IPS-20b (cell line): ENCODE results near the gene ZNF384.
"Not testable (repeated sequence)": the region's sequence is repeated elsewhere in the genome, so short reads cannot be mapped to it uniquely, and the experiment has no call there.

Experiments
- H3K27ac ChIP-seq: one replicate; pipeline ENCODE4 v1.5.1; 2013; ENCODE audit warnings: low read length
- H3K27me3 ChIP-seq: 2 replicates; pipeline ENCODE4 v1.6.1; 2013; ENCODE audit warnings: mild to moderate bottlenecking, low read length, inconsistent platforms; ENCODE audit not compliant: insufficient read depth
- H3K36me3 ChIP-seq: 2 replicates; pipeline ENCODE4 v1.6.1; 2013; ENCODE audit warnings: low read depth, mild to moderate bottlenecking, inconsistent platforms, low read length, moderate library complexity; ENCODE audit not compliant: insufficient read depth
- H3K4me1 ChIP-seq: 2 replicates; pipeline ENCODE4 v1.6.1; 2013; ENCODE audit warnings: mild to moderate bottlenecking, control low read depth, inconsistent platforms, low read length, moderate library complexity; ENCODE audit not compliant: insufficient read depth
- H3K4me3 ChIP-seq: 2 replicates; pipeline ENCODE4 v1.5.1; 2013; ENCODE audit warnings: mild to moderate bottlenecking, low read length, inconsistent platforms
- H3K9ac ChIP-seq: 2 replicates; pipeline ENCODE4 v1.6.1; 2013; ENCODE audit warnings: low read depth, mild to moderate bottlenecking, inconsistent platforms, low read length, moderate library complexity
- H3K9me3 ChIP-seq: 2 replicates; pipeline ENCODE4 v1.6.1; 2013; ENCODE audit warnings: mild to moderate bottlenecking, low read depth, low read length, inconsistent platforms; ENCODE audit not compliant: insufficient read depth

The ZNF384 gene

GRCh38 chr12:6716874-6717437 is 27.8 kb upstream of the ZNF384 start:
- H3K27ac ChIP-seq, result no peak overlapping the region
- peaks cover 7% of the 10 kb centered on the region; the same call in 1 of the 2 replicates for H3K27me3 ChIP-seq
- H3K4me3 ChIP-seq, result no peak overlapping the region
- no peaks in the 10 kb centered on the region for H3K36me3 ChIP-seq
- H3K4me1 ChIP-seq, result no peaks in the 10 kb centered on the region
- no peaks in the 10 kb centered on the region for H3K9me3 ChIP-seq
- no peak overlapping the region for H3K9ac ChIP-seq

- not testable (repeated sequence) for H3K4me1 ChIP-seq, H3K27ac ChIP-seq, H3K36me3 ChIP-seq, H3K9me3 ChIP-seq, H3K27me3 ChIP-seq, H3K4me3 ChIP-seq, H3K9ac ChIP-seq
These were observed 27.1 kb upstream of the ZNF384 start for GRCh38 chr12:6716031-6716873.

GRCh38 chr12:6708960-6709394 is 19.8 kb upstream of the ZNF384 start:
- no peaks in the 10 kb centered on the region for H3K4me1 ChIP-seq
- H3K27me3 ChIP-seq, result no peaks in the 10 kb centered on the region
- no peaks in the 10 kb centered on the region for H3K9me3 ChIP-seq
- H3K36me3 ChIP-seq, result no peaks in the 10 kb centered on the region
- no peak overlapping the region for H3K4me3 ChIP-seq
- H3K27ac ChIP-seq, result no peak overlapping the region
- no peak overlapping the region for H3K9ac ChIP-seq

GRCh38 chr12:6708351-6708750 is 19.2 kb upstream of the ZNF384 start:
- H3K9me3 ChIP-seq, H3K36me3 ChIP-seq, H3K4me3 ChIP-seq, H3K9ac ChIP-seq, H3K27ac ChIP-seq, H3K4me1 ChIP-seq, H3K27me3 ChIP-seq: not testable (repeated sequence)

GRCh38 chr12:6703631-6704030 is 14.5 kb upstream of the ZNF384 start:
- peaks cover 33% of the 10 kb centered on the region for H3K27me3 ChIP-seq
- no peaks in the 10 kb centered on the region for H3K36me3 ChIP-seq
- no peaks in the 10 kb centered on the region for H3K9me3 ChIP-seq
- 0 out of 2 replicates have a peak overlapping the region, but pooled peaks have one; percentile 41 for H3K4me3 ChIP-seq
- no peak overlapping the region for H3K27ac ChIP-seq
- H3K9ac ChIP-seq, result no peak overlapping the region
- no peaks in the 10 kb centered on the region; the same call in 1 of the 2 replicates for H3K4me1 ChIP-seq

- no peaks in the 10 kb centered on the region; the same call in 1 of the 2 replicates for H3K4me1 ChIP-seq
- H3K27ac ChIP-seq, result no peak overlapping the region
- H3K9me3 ChIP-seq, result no peaks in the 10 kb centered on the region
- H3K27me3 ChIP-seq, result peaks cover 38% of the 10 kb centered on the region
- peaks cover 5% of the 10 kb centered on the region; the same call in 1 of the 2 replicates for H3K36me3 ChIP-seq
- peak overlapping the region; percentile 18; the same call in 1 of the 2 replicates for H3K9ac ChIP-seq
- H3K4me3 ChIP-seq, result peak overlapping the region; percentile 71
These were observed 12.0 kb upstream of the ZNF384 start for GRCh38 chr12:6701078-6701768.

- Histone ChIP-seq H3K9me3 (no peaks in the 10 kb centered on the region), H3K36me3 (peaks cover 5% of the 10 kb centered on the region; the same call in 1 of the 2 replicates), H3K4me1 (no peaks in the 10 kb centered on the region; the same call in 1 of the 2 replicates), H3K9ac (peak within 1 kb of the TSS; percentile 53; the same call in 1 of the 2 replicates), H3K27ac (no peak within 1 kb of the TSS), H3K4me3 (peak within 1 kb of the TSS; percentile 71), H3K27me3 (peaks cover 38% of the 10 kb centered on the region)
These were observed 11.5 kb upstream of the ZNF384 start, which contains the start of gene PIANP for GRCh38 chr12:6700646-6701051. PIANP (minus strand) TSS chr12:6700815; CDS start chr12:6698061, 2,754 bp downstream.

GRCh38 chr12:6699989-6700645 is 10.9 kb upstream of the ZNF384 start:
- Histone ChIP-seq H3K9me3 (no peaks in the 10 kb centered on the region), H3K9ac (peak overlapping the region; percentile 53; the same call in 1 of the 2 replicates), H3K27me3 (peaks cover 38% of the 10 kb centered on the region), H3K4me1 (no peaks in the 10 kb centered on the region; the same call in 1 of the 2 replicates), H3K27ac (no peak overlapping the region), H3K36me3 (peaks cover 5% of the 10 kb centered on the region; the same call in 1 of the 2 replicates), H3K4me3 (peak overlapping the region; percentile 71)

- Histone ChIP-seq H3K9ac (peak overlapping the region; percentile 53; the same call in 1 of the 2 replicates), H3K27me3 (peaks cover 38% of the 10 kb centered on the region), H3K36me3 (peaks cover 7% of the 10 kb centered on the region; the same call in 1 of the 2 replicates), H3K9me3 (no peaks in the 10 kb centered on the region), H3K27ac (no peak overlapping the region), H3K4me1 (no peaks in the 10 kb centered on the region; the same call in 1 of the 2 replicates), H3K4me3 (peak overlapping the region; percentile 71)
These were observed 10.2 kb upstream of the ZNF384 start for GRCh38 chr12:6699259-6699988.

GRCh38 chr12:6698352-6699046 is 9.3 kb upstream of the ZNF384 start:
- Histone ChIP-seq H3K27me3 (peaks cover 38% of the 10 kb centered on the region), H3K36me3 (peaks cover 8% of the 10 kb centered on the region; the same call in 1 of the 2 replicates), H3K9me3 (no peaks in the 10 kb centered on the region), H3K27ac (no peak overlapping the region), H3K9ac (no peak overlapping the region), H3K4me3 (no peak overlapping the region), H3K4me1 (no peaks in the 10 kb centered on the region; the same call in 1 of the 2 replicates)
